ENCODE data around the gene ARGLU1.

ARGLU1 gene

DNA sequence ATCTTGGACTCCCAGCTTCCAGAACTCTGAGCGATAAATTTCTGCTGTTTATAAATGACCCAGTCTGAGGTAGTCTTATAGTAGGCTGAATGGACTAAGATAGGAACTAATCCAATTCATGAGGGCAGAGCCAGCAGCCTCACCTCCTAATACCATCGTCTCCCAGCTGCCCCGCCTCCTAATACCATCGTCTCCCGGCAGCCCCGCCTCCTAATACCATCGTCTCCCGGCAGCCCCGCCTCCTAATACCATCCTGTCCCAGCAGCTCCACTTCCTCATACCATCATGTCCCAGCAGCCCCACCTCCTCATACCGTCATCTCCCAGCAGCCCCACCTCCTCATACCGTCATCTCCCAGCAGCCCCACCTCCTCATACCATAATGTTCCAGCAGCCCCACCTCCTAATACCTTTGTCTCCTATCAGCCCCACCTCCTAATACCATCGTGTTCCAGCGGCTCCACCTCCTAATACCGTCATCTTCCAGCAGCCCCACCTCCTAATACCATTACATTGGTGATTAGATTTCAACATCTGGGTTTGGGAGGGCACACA, 2.4 kb upstream of the ARGLU1 start:
- no peak overlapping the region for H3K4me3 ChIP-seq (ENCODE audit: low read depth, low read length)

DNA sequence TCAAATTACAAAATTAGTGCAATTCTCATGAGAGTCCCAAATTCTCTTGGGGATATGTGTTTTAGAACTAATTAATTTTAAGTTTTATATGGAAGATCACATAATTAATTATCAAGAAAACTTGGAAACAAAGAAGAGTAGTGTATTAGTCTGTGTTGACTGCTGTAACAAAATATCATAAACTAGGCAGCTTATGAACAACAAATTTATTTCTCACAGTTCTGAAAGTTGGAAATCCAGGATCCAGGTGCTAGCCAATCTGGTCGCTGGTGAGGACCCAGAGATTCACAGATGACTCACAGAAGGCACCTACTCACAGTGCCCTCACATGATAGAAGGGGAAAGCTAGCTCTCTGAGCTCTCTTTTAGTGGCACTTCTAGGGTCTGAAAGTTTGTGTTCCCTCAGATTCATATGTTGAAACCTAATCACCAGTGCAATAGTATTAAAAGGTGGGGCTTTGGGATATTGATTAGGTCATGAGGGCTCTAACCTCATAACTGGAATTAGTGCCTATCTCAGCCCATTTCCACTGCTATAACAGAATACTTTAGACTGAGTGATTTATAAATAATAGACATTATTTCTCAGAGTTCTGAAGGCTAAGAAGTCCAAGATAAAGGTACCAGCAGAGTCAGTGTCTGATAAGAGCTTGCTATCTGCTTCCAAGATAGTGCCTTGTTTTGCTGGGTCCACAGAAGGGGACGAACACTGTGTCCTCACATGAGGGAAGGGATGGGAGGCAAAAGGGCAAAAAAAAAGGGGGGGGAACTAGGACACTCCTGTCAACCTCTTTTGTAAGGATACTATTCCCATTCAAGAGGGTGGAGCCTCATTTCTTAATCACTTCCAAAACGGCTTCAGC, 1.5 kb upstream of the ARGLU1 start:
- TF ChIP-seq, protein P1, sequence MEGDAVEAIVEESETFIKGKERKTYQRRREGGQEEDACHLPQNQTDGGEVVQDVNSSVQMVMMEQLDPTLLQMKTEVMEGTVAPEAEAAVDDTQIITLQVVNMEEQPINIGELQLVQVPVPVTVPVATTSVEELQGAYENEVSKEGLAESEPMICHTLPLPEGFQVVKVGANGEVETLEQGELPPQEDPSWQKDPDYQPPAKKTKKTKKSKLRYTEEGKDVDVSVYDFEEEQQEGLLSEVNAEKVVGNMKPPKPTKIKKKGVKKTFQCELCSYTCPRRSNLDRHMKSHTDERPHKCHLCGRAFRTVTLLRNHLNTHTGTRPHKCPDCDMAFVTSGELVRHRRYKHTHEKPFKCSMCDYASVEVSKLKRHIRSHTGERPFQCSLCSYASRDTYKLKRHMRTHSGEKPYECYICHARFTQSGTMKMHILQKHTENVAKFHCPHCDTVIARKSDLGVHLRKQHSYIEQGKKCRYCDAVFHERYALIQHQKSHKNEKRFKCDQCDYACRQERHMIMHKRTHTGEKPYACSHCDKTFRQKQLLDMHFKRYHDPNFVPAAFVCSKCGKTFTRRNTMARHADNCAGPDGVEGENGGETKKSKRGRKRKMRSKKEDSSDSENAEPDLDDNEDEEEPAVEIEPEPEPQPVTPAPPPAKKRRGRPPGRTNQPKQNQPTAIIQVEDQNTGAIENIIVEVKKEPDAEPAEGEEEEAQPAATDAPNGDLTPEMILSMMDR (IDR thresholded peaks at IDR 0.05; ENCODE audit: borderline replicate concordance, insufficient read depth, low read depth, low read length), result no peak
- H3K4me3 ChIP-seq (ENCODE audit: low read depth, low read length), result no peak overlapping the region

More for the DNA sequence above, 2.4 kb upstream of the ARGLU1 start:
- TF ChIP-seq, protein P1 (IDR thresholded peaks at IDR 0.05; ENCODE audit: borderline replicate concordance, insufficient read depth, low read depth, low read length), result no peak

DNA sequence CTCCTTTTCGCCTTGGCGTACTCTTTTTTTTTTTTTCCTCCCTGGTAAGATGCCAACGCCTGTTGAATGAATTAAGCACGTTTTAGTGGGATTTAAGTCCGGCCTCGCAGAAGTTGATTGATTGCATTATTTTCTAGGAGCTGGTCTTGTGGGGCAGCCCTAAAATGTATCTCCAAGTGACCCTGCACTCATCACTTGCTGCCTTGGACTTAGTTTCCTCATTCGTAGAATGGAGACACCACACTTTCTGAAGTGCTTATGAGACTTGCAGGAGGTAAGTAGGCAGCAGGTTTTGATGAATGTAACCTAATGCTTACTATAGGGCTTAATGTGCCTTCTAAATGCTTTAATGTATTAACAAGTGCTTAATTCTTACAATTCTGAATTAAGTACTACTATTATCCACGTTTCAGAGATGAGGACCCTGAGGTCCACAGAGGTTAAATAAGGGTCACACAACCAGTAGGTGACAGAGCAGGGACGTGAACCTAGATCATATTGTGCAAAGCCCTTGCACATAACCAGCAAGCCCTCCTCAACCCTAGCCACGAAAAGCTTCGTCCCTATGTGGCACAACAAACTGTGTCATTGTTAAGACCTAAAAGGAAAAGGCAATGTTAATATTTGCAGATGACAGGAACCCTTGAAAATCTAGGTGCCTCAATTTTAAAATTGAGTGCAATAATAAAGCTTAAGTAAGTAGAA, 514 bp upstream of the ARGLU1 start:
- TF ChIP-seq, protein P1 (IDR thresholded peaks at IDR 0.05; ENCODE audit: borderline replicate concordance, insufficient read depth, low read depth, low read length), result no peak
- peak overlapping the region; percentile 99 for H3K4me3 ChIP-seq (ENCODE audit: low read depth, low read length)

DNA sequence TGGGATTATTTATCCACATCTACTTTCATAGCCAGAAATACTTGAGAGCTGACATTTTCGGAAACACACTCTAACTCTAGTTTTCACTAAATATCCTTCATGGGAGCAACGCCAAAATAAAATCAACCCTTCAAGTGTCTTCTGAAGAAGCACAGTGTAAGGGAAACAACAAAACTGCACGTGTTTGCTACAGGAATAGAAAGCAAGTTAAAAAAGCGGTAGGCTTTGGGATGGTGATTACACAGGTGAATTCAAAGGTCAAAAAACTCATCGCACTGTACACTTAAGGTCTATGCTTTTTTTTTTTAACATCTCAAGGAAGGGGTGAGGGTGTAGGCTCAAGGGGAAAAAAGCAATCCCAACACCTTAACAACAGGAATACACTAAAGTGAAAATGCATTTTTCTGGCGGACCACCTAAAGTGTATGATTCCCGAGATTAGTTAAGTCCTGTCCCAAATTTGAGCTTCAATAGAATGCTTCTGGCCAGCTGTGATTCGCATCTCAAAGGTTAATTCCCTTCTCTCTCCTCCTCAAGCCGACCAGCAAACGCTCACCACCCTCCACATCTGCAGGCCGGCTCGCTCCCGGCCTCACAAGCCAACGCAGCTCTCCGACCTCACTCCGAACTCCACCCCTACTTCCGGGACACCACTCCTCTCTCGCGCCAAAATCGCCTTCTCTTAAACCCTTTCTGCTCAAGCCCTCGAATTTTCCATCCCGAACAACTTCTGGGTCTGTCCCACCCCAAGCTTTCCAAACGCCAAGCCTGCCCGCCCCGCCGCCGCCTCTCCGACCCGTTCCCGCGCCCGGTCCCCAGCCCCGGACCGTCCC, 1.1 kb downstream of the ARGLU1 start:
- H3K4me3 ChIP-seq (ENCODE audit: low read depth, low read length), result peak overlapping the region; percentile 99

DNA sequence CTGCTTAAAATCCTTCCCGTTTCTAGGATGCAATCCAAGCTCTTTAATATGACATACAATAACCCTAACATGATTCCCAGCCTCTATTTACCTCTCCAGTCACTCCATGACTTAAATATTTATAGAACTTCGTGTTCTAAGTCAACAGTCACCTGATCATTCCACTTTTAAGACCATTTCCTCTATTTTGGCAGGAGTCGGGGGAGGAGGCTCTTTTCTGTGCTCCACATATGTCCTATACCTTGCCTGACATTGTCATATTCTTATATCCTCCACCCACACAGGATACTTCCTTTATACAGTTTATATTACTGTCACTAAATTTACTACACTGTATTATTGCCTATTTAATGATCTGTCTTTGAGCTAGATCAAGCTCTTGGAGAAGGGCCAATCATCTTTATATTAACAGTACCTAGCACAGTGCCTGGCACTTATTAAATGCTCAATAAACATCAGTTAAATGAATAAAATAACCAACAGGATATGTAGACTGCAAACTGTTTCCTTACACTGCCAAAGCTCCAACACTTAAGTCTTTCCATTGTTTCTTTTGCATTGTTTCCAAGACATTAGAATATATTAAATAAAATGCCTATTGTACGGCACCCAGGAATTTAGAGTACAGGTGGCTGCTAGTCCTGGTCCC, 2.7 kb downstream of the ARGLU1 start:
- TF ChIP-seq, protein P1 (IDR thresholded peaks at IDR 0.05; ENCODE audit: borderline replicate concordance, insufficient read depth, low read depth, low read length), result no peak
- H3K4me3 ChIP-seq (ENCODE audit: low read depth, low read length), result peak overlapping the region; percentile 1

More for the DNA sequence above, 1.1 kb downstream of the ARGLU1 start:
- TF ChIP-seq, protein P1 (IDR thresholded peaks at IDR 0.05; ENCODE audit: borderline replicate concordance, insufficient read depth, low read depth, low read length), result no peak

DNA sequence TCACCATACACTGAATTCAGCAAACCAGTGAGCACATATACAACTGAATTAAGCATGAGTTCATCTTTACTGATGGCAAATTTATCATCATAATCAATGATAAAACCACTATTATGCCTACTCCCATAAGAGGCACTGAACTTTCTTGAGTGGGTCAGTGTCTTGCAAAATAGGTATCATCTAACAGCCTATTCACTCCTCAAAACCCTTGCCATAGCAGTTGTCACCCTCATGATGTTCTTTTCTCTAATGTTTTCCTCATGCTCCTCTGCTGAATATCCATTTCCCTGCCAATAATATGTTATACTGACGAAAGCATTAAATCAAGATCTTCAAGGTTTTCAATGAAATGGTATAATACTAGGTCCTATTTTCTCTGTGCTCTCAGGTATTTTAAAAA, 5.6 kb downstream of the ARGLU1 start:
- H3K4me3 ChIP-seq (ENCODE audit: low read depth, low read length), result no peak overlapping the region
- TF ChIP-seq, protein P1 (IDR thresholded peaks at IDR 0.05; ENCODE audit: borderline replicate concordance, insufficient read depth, low read depth, low read length), result no peak
